ENCODE data around the gene KCNK18. TPM values are rescaled to one million over a fixed set of nuclear protein-coding genes. Genes with fewer than 3 reads are reported as not detected.
"Not testable (repeated sequence)": the region's sequence is repeated elsewhere in the genome, so short reads cannot be mapped to it uniquely, and the experiment has no call there.

Gene KCNK18
- total RNA-seq, 1 experiment from 2014 or later: not detected

DNA sequence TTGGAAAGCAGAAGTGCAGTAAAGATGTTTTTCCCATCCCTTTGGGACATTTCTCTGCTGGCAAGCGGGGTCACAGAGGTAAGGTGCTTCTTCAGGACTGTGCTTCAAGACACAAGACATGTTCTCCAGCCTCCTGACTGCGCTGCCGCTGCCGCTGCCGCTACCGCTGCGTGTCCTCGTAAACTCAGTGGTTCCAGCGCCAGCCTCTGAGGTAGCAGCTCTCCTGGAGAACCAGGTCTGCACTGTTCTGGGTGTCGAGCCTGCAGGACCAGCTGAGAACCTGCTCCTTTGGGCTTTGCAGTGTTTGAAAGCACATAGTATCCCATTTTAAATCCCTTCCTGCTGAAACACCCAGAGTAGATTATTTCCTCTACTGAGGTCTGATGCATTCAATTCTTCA lies 13.0 kb upstream of the KCNK18 start:
- no peaks in the 10 kb centered on the region for H3K36me3 Mint-ChIP-seq (ENCODE audit: insufficient read depth, unreplicated experiment)
- TF ChIP-seq, protein P1, sequence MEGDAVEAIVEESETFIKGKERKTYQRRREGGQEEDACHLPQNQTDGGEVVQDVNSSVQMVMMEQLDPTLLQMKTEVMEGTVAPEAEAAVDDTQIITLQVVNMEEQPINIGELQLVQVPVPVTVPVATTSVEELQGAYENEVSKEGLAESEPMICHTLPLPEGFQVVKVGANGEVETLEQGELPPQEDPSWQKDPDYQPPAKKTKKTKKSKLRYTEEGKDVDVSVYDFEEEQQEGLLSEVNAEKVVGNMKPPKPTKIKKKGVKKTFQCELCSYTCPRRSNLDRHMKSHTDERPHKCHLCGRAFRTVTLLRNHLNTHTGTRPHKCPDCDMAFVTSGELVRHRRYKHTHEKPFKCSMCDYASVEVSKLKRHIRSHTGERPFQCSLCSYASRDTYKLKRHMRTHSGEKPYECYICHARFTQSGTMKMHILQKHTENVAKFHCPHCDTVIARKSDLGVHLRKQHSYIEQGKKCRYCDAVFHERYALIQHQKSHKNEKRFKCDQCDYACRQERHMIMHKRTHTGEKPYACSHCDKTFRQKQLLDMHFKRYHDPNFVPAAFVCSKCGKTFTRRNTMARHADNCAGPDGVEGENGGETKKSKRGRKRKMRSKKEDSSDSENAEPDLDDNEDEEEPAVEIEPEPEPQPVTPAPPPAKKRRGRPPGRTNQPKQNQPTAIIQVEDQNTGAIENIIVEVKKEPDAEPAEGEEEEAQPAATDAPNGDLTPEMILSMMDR (IDR thresholded peaks at IDR 0.05; ENCODE audit: unreplicated experiment): no peak
- CTCF ChIA-PET: interaction anchor here (3.4 kb wide), 1 partner anchor 9 kb away, joined by 8 read pairs; no protein-coding TSS in a partner anchor

DNA sequence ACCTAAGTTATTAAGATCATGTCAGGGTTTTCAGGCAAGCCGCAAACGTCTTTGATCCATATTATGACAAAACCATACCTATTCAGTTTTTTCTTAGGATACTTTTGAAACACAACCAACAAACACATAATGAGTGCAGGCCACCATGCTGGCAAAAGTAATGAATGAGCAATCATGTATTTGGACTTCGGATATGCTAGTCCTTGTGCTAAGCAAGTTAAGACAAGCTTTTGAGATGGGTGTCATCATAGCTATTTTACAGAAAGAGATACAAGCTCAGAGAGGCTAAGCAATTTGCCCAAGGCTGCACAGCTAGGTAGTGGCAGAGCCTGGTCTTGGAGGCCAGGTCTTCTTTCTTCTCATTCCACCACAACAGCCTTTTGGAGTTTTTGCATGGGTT lies 12.5 kb upstream of the KCNK18 start:
- no peaks in the 10 kb centered on the region for H3K36me3 Mint-ChIP-seq (ENCODE audit: insufficient read depth, unreplicated experiment)
- intact Hi-C loops (cut with micrococcal nuclease; ENCODE audit: unreplicated experiment): no loop called here
- TF ChIP-seq, protein P1 (IDR thresholded peaks at IDR 0.05; ENCODE audit: unreplicated experiment): no peak
- H3K27me3 Mint-ChIP-seq (ENCODE audit: unreplicated experiment): peaks cover 11% of the 10 kb centered on the region
- no peaks in the 10 kb centered on the region for H3K9me3 Mint-ChIP-seq (ENCODE audit: low read depth, unreplicated experiment)
- H3K4me1 Mint-ChIP-seq (ENCODE audit: low read depth, unreplicated experiment): peaks cover 10% of the 10 kb centered on the region
- H3K4me3 Mint-ChIP-seq (ENCODE audit: low read depth, unreplicated experiment): no peak overlapping the region
- DNase-seq: no peak
- no peak overlapping the region for H3K27ac Mint-ChIP-seq (ENCODE audit: unreplicated experiment)
- CTCF ChIA-PET: interaction anchor here (0.6 to 3.4 kb wide), 2 partner anchors 10 to 33 kb away, joined by 3 to 8 read pairs; no protein-coding TSS in a partner anchor
- no TSS peak for BruUV-seq (replicated peaks)

More for the DNA sequence above, 13.0 kb upstream of the KCNK18 start:
- intact Hi-C loops (cut with micrococcal nuclease; ENCODE audit: unreplicated experiment): no loop called here
- Mint-ChIP-seq H3K4me1 (ENCODE audit: low read depth, unreplicated experiment) (peaks cover 10% of the 10 kb centered on the region), H3K27me3 (ENCODE audit: unreplicated experiment) (peaks cover 15% of the 10 kb centered on the region), H3K9me3 (ENCODE audit: low read depth, unreplicated experiment) (no peaks in the 10 kb centered on the region), H3K4me3 (ENCODE audit: low read depth, unreplicated experiment) (no peak overlapping the region), H3K27ac (ENCODE audit: unreplicated experiment) (no peak overlapping the region)
- no peak for DNase-seq
- no TSS peak for BruUV-seq (replicated peaks)

GRCh38 chr10:117185817-117186216 lies 11.5 kb upstream of the KCNK18 start:
- H3K27me3 Mint-ChIP-seq (ENCODE audit: unreplicated experiment); H3K27ac Mint-ChIP-seq (ENCODE audit: unreplicated experiment); H3K4me1 Mint-ChIP-seq (ENCODE audit: low read depth, unreplicated experiment); H3K4me3 Mint-ChIP-seq (ENCODE audit: low read depth, unreplicated experiment); DNase-seq; H3K9me3 Mint-ChIP-seq (ENCODE audit: low read depth, unreplicated experiment); intact Hi-C loops (cut with micrococcal nuclease; ENCODE audit: unreplicated experiment); H3K36me3 Mint-ChIP-seq (ENCODE audit: insufficient read depth, unreplicated experiment); BruUV-seq (replicated peaks): not testable (repeated sequence)
- CTCF ChIA-PET: interaction anchor here (3.4 kb wide), 1 partner anchor 11 kb away, joined by 8 read pairs; no protein-coding TSS in a partner anchor

DNA sequence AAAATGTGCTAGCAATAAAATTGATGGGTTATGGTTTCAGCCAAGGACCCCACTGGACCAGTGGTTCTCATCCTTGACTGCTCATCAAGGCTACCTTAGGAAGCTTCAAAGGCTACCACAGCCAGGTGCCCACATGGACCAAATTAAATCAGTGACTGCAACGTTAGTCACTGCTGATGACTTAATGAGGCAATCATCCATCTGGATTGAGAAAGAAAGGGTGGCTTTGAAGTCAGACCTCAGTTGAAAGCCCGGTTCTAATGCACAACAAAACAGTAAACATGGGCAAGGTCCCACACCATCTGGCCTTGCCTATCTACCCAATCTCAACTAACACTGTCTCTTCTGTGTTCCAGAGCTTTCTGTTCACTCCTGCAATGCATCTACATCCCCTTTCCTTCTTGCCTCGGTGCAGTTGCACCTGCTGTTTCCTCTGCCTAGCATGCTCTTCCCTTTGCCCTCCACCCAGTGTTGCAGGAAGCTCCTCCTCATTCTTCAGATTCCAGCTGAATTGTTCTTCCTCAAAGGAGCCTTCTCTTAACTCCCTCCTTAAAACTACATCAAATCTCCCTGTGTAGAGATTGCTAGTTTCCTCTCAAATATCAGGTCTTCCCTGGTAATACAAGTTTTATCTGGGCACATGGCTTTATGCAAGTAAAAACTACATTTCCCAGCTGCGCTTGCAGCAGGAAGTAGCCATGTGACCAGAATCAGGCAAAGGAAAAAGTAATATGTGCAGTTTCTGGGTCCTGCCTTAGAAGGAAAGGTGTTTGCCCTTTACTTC lies 10.3 kb upstream of the KCNK18 start:
- no TSS peak for BruUV-seq (replicated peaks)
- H3K36me3 Mint-ChIP-seq (ENCODE audit: insufficient read depth, unreplicated experiment): no peaks in the 10 kb centered on the region
- H3K4me1 Mint-ChIP-seq (ENCODE audit: low read depth, unreplicated experiment): peaks cover 10% of the 10 kb centered on the region
- H3K27ac Mint-ChIP-seq (ENCODE audit: unreplicated experiment): peak overlapping the region; percentile 38
- CTCF ChIA-PET: interaction anchor here (0.5 to 3.4 kb wide), 2 partner anchors 12 to 391 kb away, joined by 3 to 8 read pairs; no protein-coding TSS in a partner anchor
- DNase-seq: no peak
- intact Hi-C loops (cut with micrococcal nuclease; ENCODE audit: unreplicated experiment): no loop called here
- TF ChIP-seq, protein P1 (IDR thresholded peaks at IDR 0.05; ENCODE audit: unreplicated experiment): no peak
- H3K4me3 Mint-ChIP-seq (ENCODE audit: low read depth, unreplicated experiment): no peak overlapping the region
- no peaks in the 10 kb centered on the region for H3K27me3 Mint-ChIP-seq (ENCODE audit: unreplicated experiment)
- H3K9me3 Mint-ChIP-seq (ENCODE audit: low read depth, unreplicated experiment): no peaks in the 10 kb centered on the region

- TF ChIP-seq, protein P1 (IDR thresholded peaks at IDR 0.05; ENCODE audit: unreplicated experiment): no peak
- no peak overlapping the region for H3K4me3 Mint-ChIP-seq (ENCODE audit: low read depth, unreplicated experiment)
- DNase-seq: no peak
Observed at GRCh38 chr10:117188371-117188770, 8.9 kb upstream of the KCNK18 start.

More at GRCh38 chr10:117188371-117188770, 8.9 kb upstream of the KCNK18 start:
- no TSS peak for BruUV-seq (replicated peaks)
- CTCF ChIA-PET: no interaction called here
- Mint-ChIP-seq H3K9me3 (ENCODE audit: low read depth, unreplicated experiment) (no peaks in the 10 kb centered on the region), H3K36me3 (ENCODE audit: insufficient read depth, unreplicated experiment) (no peaks in the 10 kb centered on the region), H3K4me1 (ENCODE audit: low read depth, unreplicated experiment) (peaks cover 10% of the 10 kb centered on the region), H3K27ac (ENCODE audit: unreplicated experiment) (no peak overlapping the region), H3K27me3 (ENCODE audit: unreplicated experiment) (no peaks in the 10 kb centered on the region)
- intact Hi-C loops (cut with micrococcal nuclease; ENCODE audit: unreplicated experiment): no loop called here
